ENCODE results near the gene SMIM20. TPM values are rescaled to one million over a fixed set of nuclear protein-coding genes. Genes with fewer than 3 reads are reported as not detected.

The SMIM20 gene
- total and polyA plus RNA-seq, 3 donors from 2014 or later, result 31.3 to 46.1 (median 38.3) TPM

GRCh38 chr4:25908491-25908901 is 5.5 kb upstream of the SMIM20 start:
- Histone ChIP-seq H3K36me3 (ENCODE audit: low read depth, missing control alignments) (no peaks in the 10 kb centered on the region), H3K27ac (no peak overlapping the region), H3K27me3 (no peaks in the 10 kb centered on the region), H3K4me3 (no peak overlapping the region), H3K4me1 (no peaks in the 10 kb centered on the region), H3K9me3 (no peaks in the 10 kb centered on the region)
- no peak for DNase-seq
- TF ChIP-seq POLR2A (IDR thresholded peaks at IDR 0.05) (no peak), CTCF (IDR thresholded peaks at IDR 0.05) (no peak)
- intact Hi-C loops (cut with DNase I; ENCODE audit: low total_unique reads), result no loop called here
- 65 to 82% methylated on average over 5 of the region's 5 CpGs for WGBS, 2 donors

GRCh38 chr4:25911356-25911755 is 2.7 kb upstream of the SMIM20 start:
- no peak for TF ChIP-seq POLR2A (IDR thresholded peaks at IDR 0.05)

GRCh38 chr4:25913056-25913850 is 767 bp upstream of the SMIM20 start:
- WGBS, 2 donors, result 4 to 6% methylated on average over 26 of the region's 26 CpGs
- TF ChIP-seq POLR2A (IDR thresholded peaks at IDR 0.05), result no peak
- no peak for TF ChIP-seq CTCF (IDR thresholded peaks at IDR 0.05)
- H3K4me3 ChIP-seq, result peak overlapping the region; percentile 72 to 85

More at GRCh38 chr4:25911356-25911755, 2.7 kb upstream of the SMIM20 start:
- 71 to 89% methylated on average over 6 of the region's 6 CpGs for whole genome bisulfite sequencing, 2 donors
- Histone ChIP-seq H3K9me3 (no peaks in the 10 kb centered on the region), H3K4me1 (no peaks in the 10 kb centered on the region), H3K36me3 (ENCODE audit: low read depth, missing control alignments) (no peaks in the 10 kb centered on the region), H3K4me3 (no peak overlapping the region), H3K27ac (no peak overlapping the region), H3K27me3 (no peaks in the 10 kb centered on the region)
- intact Hi-C loops (cut with DNase I; ENCODE audit: low total_unique reads), result no loop called here
- DNase-seq, result no peak

GRCh38 chr4:25914670-25915352 is 791 bp downstream of the SMIM20 start:
- H3K36me3 ChIP-seq (ENCODE audit: low read depth, missing control alignments), result no peaks in the 10 kb centered on the region
- H3K4me3 ChIP-seq, result peak overlapping the region; percentile 72 to 85
- peak overlapping the region; percentile 73 to 89 for H3K27ac ChIP-seq
- TF ChIP-seq POLR2A (IDR thresholded peaks at IDR 0.05), result no peak
- no peak for TF ChIP-seq CTCF (IDR thresholded peaks at IDR 0.05)
- H3K9me3 ChIP-seq, result no peaks in the 10 kb centered on the region
- no peaks in the 10 kb centered on the region for H3K4me1 ChIP-seq
- H3K27me3 ChIP-seq, result no peaks in the 10 kb centered on the region
- intact Hi-C loops (cut with DNase I; ENCODE audit: low total_unique reads), result no loop called here
- WGBS, 2 donors, result 24 to 33% methylated on average over 8 of the region's 8 CpGs
- no peak for DNase-seq

More at GRCh38 chr4:25913056-25913850, 767 bp upstream of the SMIM20 start:
- Histone ChIP-seq H3K27ac (peak overlapping the region; percentile 73 to 89), H3K36me3 (ENCODE audit: low read depth, missing control alignments) (no peaks in the 10 kb centered on the region), H3K9me3 (no peaks in the 10 kb centered on the region), H3K27me3 (no peaks in the 10 kb centered on the region), H3K4me1 (no peaks in the 10 kb centered on the region)
- intact Hi-C loops (cut with DNase I; ENCODE audit: low total_unique reads), result no loop called here
- DNase-seq, result peak; percentile 30

- no peaks in the 10 kb centered on the region for H3K9me3 ChIP-seq
- H3K27me3 ChIP-seq, result no peaks in the 10 kb centered on the region
- no peaks in the 10 kb centered on the region for H3K36me3 ChIP-seq (ENCODE audit: low read depth, missing control alignments)
- TF ChIP-seq POLR2A (IDR thresholded peaks at IDR 0.05) (no peak), CTCF (IDR thresholded peaks at IDR 0.05) (no peak)
- DNase-seq, result peak; percentile 51
- no peaks in the 10 kb centered on the region for H3K4me1 ChIP-seq
- WGBS, 2 donors, result 7 to 20% methylated on average over 11 to 12 of the region's 12 CpGs
- H3K4me3 ChIP-seq, result peak overlapping the region in 1 of 2 donors; percentile 2
- intact Hi-C loops (cut with DNase I; ENCODE audit: low total_unique reads), result no loop called here
- peak overlapping the region; percentile 73 to 89 for H3K27ac ChIP-seq
These were observed 1.3 kb downstream of the SMIM20 start for GRCh38 chr4:25915353-25915705.
